PC-3 (cell line): ENCODE results near the gene CACNA1C.

Source experiments
- EZH2 ChIP-seq: fragments of 300-600 bp; sonication (generic); IDR thresholded peaks from one replicate; pipeline ENCODE4 v1.6.1; 2017; ENCODE audit warnings: antibody characterized with exemption, mild to moderate bottlenecking, low read length; ENCODE audit not compliant: unreplicated experiment
- EZH2phosphoT487 ChIP-seq: fragments of 300-600 bp; sonication (generic); IDR thresholded peaks from 2 replicates; pipeline ENCODE4 v1.6.1; 2018; ENCODE audit warnings: mild to moderate bottlenecking, antibody characterized with exemption, low read length, borderline replicate concordance
- TF ChIP-seq, protein P1 (sequence below): fragments of 300-600 bp; sonication (generic); conservative IDR thresholded peaks from 2 replicates; pipeline ENCODE4 v1.5.1; 2017; ENCODE audit warnings: antibody characterized with exemption, low read depth, mild to moderate bottlenecking, low read length

DNA sequence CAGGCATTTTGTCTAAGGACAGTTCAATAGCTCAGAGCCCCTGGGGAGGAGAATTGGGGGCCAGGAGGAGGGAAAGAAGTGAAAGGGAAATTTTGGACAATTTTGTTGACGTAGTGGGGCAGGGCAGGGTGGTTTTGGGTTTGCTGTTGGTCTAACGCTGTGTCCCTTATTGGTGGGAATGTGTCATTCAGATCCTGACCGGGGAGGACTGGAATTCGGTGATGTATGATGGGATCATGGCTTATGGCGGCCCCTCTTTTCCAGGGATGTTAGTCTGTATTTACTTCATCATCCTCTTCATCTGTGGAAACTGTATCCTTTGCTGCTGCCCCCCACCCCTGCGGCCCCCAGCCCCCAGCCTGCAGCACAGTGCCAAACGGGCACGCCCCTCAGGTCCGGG, 529.8 kb downstream of the CACNA1C start:
- TF ChIP-seq, protein P1, sequence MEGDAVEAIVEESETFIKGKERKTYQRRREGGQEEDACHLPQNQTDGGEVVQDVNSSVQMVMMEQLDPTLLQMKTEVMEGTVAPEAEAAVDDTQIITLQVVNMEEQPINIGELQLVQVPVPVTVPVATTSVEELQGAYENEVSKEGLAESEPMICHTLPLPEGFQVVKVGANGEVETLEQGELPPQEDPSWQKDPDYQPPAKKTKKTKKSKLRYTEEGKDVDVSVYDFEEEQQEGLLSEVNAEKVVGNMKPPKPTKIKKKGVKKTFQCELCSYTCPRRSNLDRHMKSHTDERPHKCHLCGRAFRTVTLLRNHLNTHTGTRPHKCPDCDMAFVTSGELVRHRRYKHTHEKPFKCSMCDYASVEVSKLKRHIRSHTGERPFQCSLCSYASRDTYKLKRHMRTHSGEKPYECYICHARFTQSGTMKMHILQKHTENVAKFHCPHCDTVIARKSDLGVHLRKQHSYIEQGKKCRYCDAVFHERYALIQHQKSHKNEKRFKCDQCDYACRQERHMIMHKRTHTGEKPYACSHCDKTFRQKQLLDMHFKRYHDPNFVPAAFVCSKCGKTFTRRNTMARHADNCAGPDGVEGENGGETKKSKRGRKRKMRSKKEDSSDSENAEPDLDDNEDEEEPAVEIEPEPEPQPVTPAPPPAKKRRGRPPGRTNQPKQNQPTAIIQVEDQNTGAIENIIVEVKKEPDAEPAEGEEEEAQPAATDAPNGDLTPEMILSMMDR: no peak
- TF ChIP-seq EZH2 (no peak), EZH2phosphoT487 (no peak)
